HG03439 (cell line): ENCODE data around the gene PLEKHG4B.
"Not testable (repeated sequence)": the region's sequence is repeated elsewhere in the genome, so short reads cannot be mapped to it uniquely, and the experiment has no call there.

Source experiments
- ATAC-seq: cut with Tn5 transposase; IDR thresholded peaks from one replicate; pipeline ENCODE4 v1.9.1; 2021; ENCODE audit warnings: mild to moderate bottlenecking, moderate library complexity; ENCODE audit not compliant: unreplicated experiment

Gene PLEKHG4B

DNA sequence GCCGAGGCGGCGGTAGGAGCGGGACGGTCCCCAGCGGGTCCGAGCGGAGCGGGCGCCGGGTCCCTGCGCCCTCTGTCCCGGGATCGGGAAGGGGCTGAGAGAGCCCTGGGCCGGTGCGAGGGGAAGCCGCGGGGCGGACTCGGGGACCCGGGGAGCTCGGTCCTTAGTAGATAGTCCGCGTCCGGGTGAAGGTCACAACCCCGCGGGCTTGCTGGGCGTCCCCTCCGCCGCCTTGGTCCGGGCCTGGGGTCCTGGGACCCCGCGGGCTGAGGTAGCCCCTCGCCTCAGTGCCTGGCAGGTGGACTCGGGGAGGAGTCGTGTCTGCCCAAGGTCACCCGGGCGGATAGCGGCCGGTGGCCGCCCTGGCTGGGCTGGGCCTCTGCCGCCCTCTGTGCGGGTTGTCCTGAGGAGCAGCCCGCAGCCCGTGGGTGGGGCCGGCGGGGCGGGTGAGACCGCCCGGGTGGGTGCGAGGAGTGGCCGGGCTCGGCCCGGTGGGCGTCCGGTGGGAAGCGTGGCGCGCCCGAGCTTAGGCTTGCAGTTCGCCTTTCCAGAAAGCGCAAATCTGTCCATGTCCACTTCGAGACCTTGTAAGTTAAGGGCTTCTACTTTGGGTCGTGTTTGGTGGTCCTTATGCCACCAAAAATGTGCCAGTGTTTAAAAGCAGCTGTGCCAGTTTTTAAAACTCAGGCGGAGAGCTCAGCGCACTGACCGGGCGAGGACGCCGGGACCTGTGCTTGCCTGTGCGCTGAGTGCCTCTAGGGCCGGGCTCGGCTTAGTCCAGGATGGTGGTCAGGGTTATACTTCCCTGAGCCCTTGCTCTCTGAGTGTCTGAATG lies 126.7 kb downstream of the PLEKHG4B start:
- ATAC-seq = peak; percentile 35

DNA sequence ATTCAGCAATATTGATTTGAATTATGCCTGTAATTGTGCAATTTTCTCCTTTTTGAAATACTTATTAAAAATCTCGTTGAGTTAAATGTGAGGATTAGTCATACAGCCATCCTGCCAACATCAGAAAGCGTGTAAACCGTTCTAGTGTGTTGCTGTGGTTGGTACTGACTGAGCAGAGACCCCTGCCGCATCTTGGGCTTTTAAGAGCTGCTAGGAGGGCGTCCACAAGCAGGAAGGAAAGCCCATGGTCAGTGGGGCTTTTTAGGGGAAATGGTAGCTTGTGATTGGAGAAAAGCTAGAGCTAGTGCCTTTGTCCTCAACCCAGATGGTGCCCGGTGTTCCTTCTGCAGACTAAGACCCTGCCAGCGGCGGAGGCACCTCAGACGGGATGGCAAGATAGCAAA lies 127.5 kb downstream of the PLEKHG4B start:
- no peak for ATAC-seq

DNA sequence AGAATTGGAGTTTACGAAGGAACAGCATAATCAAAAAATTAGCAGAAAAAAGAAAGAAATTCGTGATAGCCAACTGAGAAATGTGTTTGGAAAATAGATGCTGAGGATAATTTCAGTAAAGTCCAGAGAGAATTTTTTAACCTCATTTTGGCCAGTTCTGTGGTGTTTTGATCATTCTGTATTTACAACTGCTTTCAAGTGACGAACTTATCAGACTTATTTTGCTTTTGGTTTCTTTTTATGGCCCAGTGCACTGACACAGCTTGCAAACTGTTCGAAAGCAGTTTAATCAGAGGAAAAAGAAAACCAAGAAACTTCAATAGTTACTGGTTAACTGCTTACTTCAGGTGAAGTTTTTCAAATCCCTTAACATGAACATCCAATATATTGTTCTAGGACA lies 128.0 kb downstream of the PLEKHG4B start:
- no peak for ATAC-seq

DNA sequence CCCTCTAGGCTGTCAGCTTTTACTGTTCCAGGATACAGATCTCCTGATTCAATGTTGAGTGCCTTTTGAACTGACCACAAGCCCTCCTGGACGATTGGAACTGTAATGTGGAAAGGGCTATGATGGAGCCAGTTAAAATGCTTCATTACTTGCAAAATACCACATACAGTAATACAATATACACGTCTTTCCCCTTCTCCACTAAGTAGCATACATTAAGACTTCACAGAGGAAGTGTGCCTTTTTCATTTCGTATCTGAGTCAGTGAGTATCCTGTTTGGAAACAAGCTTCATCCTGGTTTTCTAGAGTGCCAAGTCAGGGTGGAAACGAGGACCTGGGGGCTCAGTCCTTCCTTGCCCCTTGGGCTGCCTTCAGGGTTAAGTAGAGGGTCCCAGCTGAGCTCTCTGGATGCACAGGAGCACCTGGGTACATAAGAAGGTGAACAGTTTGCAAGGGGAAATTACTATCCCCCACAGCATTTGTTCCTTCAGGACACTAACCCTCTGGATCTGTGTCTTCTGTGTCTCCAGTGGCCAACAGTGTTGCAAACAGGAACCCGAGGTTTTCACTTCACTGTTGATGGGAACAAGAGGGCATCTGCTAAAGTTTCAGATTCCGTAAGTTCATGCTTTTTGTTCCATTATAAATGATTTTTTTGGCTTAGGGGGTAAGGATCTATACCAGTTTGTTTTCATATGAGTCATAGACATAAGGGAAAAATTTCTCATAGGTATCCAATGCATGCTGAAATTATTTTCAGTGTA lies 131.2 kb downstream of the PLEKHG4B start:
- ATAC-seq = not testable (repeated sequence)

DNA sequence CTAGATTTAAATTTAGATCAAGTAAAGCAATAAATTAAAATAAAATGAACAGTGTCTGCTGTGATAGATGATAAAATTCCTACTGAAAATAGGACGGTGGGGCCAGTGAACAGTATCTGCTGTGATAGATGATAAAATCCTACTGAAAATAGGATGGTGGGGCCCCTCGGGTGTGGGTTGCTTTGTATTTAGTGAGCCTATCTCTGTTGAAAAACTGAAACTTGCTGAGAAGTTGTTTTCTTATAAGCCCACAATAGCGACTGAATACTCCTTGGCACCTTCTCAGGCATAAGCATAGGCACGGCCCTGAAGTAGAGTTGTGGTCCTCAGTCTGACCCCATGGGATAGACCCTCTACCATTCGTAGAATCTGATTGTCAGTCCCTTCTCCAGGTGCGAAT lies 131.8 kb downstream of the PLEKHG4B start:
- no peak for ATAC-seq

DNA sequence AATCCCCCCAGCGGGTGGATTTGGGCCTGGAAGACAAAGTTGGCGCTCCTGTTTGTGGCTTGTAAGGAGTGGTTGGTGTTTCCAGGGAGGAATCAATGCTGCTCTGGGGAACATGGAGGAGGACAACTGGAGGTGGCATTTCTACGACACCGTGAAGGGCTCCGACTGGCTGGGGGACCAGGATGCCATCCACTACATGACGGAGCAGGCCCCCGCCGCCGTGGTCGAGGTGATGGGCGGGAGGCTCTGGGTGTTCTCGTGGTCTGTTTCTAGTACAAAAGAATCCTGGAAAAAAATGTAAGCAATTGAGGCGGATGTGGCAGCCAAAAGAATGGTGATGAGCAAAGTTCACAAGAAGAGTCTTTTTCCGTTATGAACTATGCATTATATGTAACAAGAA lies 133.4 kb downstream of the PLEKHG4B start:
- no peak for ATAC-seq

DNA sequence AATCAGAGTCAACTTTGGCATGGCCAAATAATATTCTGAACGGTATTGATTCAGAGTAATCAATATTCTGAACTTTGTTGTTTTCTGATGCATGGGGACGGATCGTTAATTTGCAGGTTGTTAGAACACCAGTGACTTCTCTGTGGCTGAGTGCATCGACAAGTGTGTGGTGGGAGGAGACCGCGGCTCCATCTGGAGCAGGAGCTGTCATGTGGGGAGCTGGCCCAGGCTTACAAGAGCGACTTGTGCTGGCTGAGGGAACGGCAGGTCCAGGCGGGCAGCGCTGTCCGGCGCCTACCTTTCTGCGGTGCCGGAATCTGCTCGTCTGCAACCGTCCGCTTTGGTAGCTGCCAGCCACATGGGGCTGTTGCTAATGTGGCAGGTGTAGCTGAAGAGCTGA lies 135.4 kb downstream of the PLEKHG4B start:
- ATAC-seq = not testable (repeated sequence)

DNA sequence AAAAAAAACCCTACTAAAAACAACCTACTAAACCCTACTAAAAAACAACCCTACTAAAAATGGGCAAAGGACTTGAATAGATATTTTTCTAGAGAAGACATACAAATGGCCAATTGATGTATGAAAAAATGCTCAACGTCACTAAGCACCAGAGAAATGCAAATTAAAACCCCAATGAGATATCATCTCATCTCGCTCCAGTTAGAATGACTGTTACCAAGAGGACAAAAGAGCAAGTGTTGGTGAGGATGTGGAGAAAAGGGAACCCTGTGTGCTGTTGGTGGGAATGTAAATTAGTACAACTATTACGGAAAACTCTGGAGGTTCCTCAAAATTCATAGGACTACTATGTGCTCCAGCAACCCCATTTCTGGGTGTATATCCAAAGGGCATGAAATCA lies 136.9 kb downstream of the PLEKHG4B start:
- ATAC-seq = no peak

DNA sequence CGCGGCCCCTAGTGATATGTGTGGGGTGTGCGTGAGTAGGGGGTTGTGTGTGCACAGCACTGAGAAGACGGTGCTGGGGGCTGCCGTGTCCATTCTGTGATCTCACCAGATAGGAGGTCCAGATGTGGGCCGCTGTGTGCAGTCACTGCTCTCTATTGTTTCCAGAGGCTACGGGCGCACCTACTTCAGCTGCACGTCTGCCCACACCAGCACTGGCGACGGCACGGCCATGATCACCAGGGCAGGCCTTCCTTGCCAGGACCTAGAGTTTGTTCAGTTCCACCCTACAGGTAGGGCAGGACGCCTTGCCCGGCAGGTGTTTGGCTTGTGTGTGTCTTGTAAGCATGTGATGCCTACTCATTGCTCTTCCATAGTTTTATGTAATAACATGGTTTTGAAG lies 138.7 kb downstream of the PLEKHG4B start:
- ATAC-seq = no peak

DNA sequence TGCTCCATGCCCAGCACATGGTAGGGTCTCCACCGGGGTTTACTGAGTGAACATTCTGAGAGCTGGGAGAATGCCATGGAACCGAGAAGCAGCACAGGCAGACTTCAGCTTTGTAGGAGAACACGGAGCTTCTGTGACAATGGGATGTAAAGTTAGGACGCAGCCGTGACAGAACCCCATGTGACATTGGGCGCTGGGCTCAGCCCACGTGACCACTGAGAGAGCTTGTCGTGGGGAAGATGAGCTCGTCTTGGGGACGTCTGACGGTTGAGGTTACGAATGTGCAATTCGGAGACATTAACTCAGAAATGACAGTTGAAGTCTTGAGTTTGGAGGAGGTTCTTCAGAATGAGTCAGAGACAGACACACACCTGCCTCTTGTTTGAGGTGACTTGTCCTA lies 139.7 kb downstream of the PLEKHG4B start:
- ATAC-seq = no peak

DNA sequence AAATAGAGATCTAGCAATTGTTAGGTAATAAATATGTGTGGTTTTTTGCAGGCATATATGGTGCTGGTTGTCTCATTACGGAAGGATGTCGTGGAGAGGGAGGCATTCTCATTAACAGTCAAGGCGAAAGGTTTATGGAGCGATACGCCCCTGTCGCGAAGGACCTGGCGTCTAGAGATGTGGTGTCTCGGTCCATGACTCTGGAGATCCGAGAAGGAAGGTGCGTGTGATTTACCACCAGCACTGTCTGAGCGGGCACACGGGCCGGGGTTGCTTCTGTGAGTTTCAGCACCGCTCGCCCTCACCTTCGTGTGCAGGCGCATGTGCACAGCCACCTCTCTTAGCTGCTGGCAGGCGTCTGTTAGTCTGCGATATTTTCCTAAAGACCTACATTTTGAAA lies 141.5 kb downstream of the PLEKHG4B start:
- not testable (repeated sequence) for ATAC-seq

DNA sequence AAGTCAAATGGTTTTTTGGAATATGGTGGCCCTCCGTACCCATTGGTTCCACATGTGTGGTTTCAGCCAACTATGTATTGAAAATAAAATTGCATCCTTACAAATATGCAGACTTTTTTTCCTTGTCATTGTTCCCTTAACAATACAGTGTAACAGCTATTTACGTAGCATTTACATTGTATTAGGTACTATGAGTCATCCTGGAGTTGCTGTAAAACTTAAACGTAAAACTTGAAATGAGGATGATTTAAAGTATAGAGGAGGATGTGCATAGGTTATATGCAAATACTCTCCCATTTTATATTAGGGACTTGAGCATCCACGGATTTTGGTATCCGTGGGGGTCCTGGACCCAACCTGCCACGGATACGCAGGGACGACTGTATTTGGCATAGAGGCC lies 142.5 kb downstream of the PLEKHG4B start:
- ATAC-seq = no peak

DNA sequence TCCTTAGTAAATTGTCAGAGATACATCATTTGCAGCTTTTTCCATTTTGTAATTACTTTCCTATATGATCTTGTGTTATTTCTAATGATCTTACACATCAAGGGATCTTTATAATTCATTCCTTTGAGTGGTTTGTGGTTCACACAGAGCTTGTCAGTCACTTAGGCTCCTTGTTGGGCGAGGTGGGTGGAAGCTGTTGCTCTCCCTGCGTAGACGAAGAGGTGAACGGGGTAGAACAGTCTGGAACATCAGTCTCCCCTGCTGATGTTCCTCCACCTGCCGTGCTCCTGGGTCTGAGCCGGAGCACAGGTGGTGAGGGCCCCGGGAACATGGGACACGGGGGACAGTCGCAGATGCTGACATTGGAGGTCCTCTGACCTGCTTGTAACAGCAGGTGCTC lies 143.6 kb downstream of the PLEKHG4B start:
- not testable (repeated sequence) for ATAC-seq

DNA sequence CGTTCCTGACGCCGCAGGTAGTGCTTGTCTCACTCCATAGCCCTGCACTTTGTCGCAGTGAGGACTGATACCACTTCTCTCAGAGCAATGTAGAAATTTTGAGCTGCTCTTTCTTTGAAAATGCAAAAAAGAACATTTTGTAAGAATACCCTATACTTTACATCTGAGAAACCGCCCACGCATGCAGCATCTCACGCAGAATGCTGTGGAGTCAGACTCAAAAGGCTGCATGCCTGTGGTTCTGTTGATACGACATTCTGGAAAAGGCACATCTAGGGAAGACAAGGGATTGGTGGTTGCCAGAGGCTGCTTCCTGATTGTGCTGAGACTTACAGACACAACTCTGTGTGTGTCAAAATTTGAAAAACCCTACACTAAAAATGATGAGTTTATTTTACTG lies 146.0 kb downstream of the PLEKHG4B start:
- not testable (repeated sequence) for ATAC-seq
